Retinal pigment epithelial cell (primary cell): Measurements from ENCODE around the gene AP3D1.

ENCODE experiments used
- DNase-seq: peaks from one replicate; pipeline ENCODE4 v3.0.0-alpha.2; 2010; ENCODE audit warnings: low read depth
- H3K4me3 ChIP-seq: 2 replicates; pipeline ENCODE4 v1.5.1; 2011; ENCODE audit warnings: mild to moderate bottlenecking, low read length, control low read depth, moderate library complexity
- TF ChIP-seq, protein P1 (sequence below): conservative IDR thresholded peaks from 2 replicates; pipeline ENCODE4 v1.5.1; 2011; ENCODE audit warnings: low read depth, low read length, control low read depth, inconsistent platforms

Gene AP3D1

DNA sequence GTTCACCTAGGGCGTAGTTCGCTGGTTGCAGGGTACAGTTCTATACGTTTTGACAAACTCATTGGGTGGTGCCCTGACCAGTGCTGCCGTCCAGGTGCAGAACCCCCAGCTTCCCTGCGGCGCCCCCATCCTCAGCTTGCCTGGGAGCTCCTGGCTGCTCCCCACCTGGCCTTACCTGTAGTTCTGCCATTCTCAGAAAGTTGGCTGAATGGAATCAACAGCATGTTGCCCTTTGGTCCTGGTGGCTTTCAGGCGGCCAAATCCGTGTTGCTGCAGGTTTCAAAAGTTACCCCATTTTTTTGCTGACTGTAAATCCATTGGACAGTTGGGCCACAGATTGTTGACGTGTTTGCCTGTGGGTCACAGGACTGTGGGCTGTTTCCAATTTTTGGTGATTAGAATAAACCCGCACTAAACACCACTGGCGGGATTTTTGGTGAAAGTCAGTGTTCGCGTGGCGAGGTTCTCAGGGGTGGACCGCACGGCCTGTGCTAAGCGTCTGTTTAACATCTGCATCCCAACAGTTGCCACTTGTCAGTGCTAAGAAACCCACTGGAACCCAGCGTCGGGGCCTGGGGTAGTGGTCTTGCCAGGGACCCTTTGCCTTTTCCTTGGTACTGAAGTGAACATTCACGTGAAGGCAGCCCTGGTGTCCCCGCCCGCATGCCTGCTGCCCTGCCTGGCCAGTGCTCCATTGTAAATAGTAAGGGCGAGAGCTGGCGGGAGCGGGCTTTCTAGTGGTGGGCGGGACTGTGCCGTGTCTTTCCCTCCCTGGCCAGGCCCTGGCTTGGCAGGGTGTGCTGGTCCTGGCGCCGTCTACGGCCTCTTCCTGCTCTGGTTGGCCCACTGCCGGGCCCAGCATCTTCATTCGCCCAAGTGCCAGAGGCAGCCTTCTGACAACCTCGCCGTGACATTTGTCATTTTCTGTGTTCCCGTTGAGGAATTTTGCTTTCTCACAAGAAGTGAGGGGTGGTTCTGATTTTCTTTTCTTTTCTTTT is 15.7 kb upstream of the AP3D1 start:
- DNase-seq: no peak
- TF ChIP-seq, protein P1, sequence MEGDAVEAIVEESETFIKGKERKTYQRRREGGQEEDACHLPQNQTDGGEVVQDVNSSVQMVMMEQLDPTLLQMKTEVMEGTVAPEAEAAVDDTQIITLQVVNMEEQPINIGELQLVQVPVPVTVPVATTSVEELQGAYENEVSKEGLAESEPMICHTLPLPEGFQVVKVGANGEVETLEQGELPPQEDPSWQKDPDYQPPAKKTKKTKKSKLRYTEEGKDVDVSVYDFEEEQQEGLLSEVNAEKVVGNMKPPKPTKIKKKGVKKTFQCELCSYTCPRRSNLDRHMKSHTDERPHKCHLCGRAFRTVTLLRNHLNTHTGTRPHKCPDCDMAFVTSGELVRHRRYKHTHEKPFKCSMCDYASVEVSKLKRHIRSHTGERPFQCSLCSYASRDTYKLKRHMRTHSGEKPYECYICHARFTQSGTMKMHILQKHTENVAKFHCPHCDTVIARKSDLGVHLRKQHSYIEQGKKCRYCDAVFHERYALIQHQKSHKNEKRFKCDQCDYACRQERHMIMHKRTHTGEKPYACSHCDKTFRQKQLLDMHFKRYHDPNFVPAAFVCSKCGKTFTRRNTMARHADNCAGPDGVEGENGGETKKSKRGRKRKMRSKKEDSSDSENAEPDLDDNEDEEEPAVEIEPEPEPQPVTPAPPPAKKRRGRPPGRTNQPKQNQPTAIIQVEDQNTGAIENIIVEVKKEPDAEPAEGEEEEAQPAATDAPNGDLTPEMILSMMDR: no peak
- no peak overlapping the region for H3K4me3 ChIP-seq

DNA sequence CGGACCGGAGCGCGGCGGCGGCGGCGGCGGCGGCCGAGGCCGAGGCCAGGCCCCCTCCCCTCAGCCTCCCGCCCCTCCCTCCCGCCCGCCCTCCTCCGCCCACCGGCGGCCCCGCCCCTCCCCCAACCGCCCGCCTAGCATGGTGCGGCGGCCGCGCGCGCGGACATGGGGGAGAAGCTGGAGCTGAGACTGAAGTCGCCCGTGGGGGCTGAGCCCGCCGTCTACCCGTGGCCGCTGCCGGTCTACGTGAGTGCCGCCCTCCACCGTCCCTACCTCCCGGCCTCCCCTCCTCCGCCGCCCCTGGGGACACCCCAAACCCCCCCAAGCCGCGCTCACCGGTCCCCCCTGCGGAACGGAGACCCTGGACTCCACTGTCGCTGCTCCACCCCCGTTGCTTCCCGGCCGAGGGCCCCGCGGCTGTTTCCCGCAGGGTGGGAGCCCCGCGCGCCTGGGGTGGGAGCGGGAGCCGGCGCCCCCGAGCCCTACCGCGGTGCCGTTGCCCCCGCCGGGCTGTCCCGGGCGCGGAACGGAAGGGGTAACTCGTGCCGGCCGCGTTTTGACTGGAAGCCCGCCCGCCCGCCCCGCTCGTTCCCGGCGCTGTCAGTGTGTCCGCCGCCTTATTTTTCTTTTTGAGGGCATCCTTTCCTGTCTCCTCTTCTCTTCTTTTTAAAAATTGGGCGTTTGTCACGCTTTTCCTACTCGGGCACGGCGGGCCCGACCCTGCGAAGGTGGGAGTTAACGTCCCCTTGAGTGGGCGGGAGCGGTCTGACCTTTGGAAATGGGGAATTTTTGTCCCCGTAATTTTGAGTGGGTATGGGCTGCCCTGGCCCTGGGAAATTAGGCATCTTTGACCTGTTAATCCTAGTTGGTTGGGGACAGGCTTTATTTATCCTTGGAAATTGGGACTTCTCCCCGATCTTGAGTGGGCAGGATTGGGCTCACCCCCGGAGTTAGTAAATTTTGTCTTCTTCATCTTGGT is 12.9 kb upstream of the AP3D1 start:
- TF ChIP-seq, protein P1: no peak
- no peak for DNase-seq
- peak overlapping the region; percentile 81 for H3K4me3 ChIP-seq

DNA sequence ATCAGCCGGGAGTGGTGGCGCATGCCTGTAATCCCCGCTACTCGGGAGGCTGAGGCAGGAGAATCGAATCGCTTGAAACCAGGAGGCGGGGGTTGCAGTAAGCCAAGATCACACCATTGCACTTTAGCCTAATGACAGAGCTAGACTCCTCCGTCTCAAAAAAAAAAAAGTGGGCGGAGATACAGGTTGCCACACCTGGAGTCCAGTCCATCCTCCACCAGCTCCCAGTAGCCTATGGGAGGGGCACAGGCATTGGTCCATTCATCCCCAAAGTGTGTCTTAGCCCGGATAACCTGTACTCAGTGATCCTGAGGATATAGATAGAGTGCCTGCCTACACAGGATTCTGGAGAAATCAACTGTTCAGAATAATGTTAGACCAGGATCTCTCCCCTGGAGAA is 9.0 kb upstream of the AP3D1 start:
- H3K4me3 ChIP-seq: no peak overlapping the region
- TF ChIP-seq, protein P1: no peak
- DNase-seq: no peak

DNA sequence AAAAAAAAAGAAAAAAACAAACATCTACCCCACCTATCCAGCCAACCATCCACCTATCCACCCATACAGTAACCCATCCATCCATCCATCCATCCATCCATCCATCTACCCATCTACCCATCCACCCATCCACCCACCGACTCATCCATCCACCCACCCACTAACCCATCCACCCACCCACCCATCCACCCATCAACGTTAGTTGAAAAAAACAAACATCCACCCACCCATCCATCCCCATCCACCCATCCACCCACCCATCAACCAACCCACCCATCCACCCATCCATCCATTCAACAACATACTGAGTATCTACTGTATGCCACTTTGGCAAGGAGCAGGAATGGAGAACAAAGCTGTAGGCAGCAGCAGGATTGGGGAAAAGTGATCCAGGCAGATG is 6.1 kb upstream of the AP3D1 start:
- no peak for DNase-seq
- no peak overlapping the region for H3K4me3 ChIP-seq
- TF ChIP-seq, protein P1: no peak

DNA sequence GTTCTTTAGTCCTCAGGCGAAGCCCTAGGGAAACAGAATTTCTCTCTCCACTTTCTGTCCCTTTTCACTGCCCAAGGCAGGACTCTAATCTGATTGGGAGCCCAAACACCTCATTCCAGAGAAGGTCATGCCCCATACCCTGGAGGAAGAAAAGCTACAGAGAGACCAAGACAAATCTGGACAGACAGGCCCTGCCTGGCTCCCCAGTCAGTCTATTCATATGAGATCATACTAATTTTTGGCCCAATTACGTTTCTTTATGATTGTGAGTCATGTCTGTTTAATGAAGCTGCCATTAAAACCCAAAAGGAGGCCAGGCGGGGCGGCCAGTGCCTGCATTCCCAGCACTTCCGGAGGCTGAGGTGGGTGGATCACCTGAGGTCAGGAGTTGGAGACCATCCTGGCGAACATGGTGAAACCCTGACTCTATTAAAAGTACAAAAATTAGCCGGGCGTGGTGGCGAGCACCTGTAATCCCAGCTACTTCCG is 3.3 kb upstream of the AP3D1 start:
- no peak overlapping the region for H3K4me3 ChIP-seq
- TF ChIP-seq, protein P1: no peak
- DNase-seq: peak; percentile 46

DNA sequence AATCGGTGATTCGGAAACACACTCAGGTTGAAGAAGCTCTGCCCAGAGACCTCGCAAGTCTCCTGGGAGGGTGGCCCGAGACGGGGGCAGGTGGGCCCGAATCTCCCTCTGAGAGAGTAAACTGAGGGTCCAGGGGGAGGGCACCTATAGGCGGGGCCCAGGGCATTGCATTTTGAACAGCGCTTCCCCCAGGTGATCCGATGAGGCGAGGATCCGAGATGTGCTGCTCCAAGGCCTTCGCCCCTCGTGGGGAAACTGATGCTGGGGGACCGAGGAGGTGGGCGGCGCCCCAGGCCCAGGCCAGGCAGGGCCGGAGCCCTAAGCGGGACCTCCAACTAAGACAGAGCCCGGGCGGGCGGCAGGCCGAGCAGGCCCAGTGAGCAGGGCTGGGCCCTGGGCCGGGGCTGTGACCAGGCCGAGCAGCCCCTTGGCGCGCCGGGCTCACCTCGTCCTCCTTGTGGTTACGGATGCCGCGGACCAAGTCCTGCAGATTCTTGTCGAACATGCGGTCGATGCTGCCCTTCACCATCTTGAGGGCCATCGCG is 500 bp downstream of the AP3D1 start:
- no peak for DNase-seq
- peak overlapping the region; percentile 92 for H3K4me3 ChIP-seq
- TF ChIP-seq, protein P1: no peak
